Fibroblast of villous mesenchyme (primary cell): Measurements from ENCODE around the gene MPND. TPM values are rescaled to one million over a fixed set of nuclear protein-coding genes. Genes with fewer than 3 reads are reported as not detected.
A peak's percentile ranks its signal among the peaks of the same experiment; 100 is the strongest.

Experiments used
- DNase-seq: peaks from one replicate; pipeline ENCODE4 v3.0.0-alpha.2; 2010; ENCODE audit warnings: low read depth
- H3K4me3 ChIP-seq: 2 replicates; pipeline ENCODE4 v1.5.1; 2011; ENCODE audit warnings: low read depth, mild to moderate bottlenecking, low read length
- CTCF ChIP-seq: IDR thresholded peaks from 2 replicates; pipeline ENCODE4 v1.5.1; 2012; ENCODE audit warnings: low read depth, mild to moderate bottlenecking, low read length; ENCODE audit not compliant: insufficient read depth
- total RNA-seq: library from RNA; depleted of rRNA; stranded (reverse); fragments of >200 nt; gene quantifications from 2 replicates; pipeline ENCODE4 v1.2.3, GENCODE V29; 2012

The MPND gene
- total RNA-seq, 1 donor: 4.3 TPM

GRCh38 chr19:4365791-4366665, 22.7 kb downstream of the MPND start:
- H3K4me3 ChIP-seq: no peak overlapping the region
- no peak for DNase-seq
- no peak for TF ChIP-seq CTCF

- no peak overlapping the region for H3K4me3 ChIP-seq
- TF ChIP-seq CTCF: no peak
- DNase-seq: no peak
Observed at GRCh38 chr19:4366666-4367335, 23.4 kb downstream of the MPND start.

GRCh38 chr19:4367336-4367723, 24.0 kb downstream of the MPND start:
- no peak for TF ChIP-seq CTCF
- H3K4me3 ChIP-seq: no peak overlapping the region
- DNase-seq: no peak

- H3K4me3 ChIP-seq: no peak overlapping the region
- TF ChIP-seq CTCF: no peak
- no peak for DNase-seq
Observed at GRCh38 chr19:4367781-4368127, 24.4 kb downstream of the MPND start.

- peak; percentile 37 for DNase-seq
- H3K4me3 ChIP-seq: no peak overlapping the region
- TF ChIP-seq CTCF: no peak
Observed at GRCh38 chr19:4368128-4368820, 24.9 kb downstream of the MPND start.

- TF ChIP-seq CTCF: no peak
- peak; percentile 41 for DNase-seq
- no peak overlapping the region for H3K4me3 ChIP-seq
Observed at GRCh38 chr19:4369109-4369887, 25.9 kb downstream of the MPND start.
